ENCODE measurements around the gene DOC2B.

DNA sequence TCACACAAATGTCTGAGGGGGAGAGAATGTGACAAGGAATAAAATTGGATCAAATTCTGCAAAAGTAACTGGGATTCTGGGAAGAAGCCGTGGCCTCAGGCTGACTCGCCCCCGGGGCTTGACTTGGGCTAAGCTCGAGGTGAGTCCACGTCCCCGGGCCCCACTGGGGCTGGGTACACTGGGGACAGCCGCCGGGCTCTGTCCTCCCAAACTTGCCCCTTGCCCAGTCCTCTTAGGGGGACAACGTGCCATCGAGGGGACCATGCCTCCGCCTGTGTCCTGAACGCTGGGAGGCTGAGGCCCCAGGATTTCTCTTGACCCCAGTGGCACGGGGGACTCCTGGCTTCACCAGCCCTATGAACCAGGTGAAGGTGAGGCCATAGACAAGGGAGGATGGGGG lies 21.1 kb downstream of the DOC2B start:
- TF ChIP-seq, protein P1, sequence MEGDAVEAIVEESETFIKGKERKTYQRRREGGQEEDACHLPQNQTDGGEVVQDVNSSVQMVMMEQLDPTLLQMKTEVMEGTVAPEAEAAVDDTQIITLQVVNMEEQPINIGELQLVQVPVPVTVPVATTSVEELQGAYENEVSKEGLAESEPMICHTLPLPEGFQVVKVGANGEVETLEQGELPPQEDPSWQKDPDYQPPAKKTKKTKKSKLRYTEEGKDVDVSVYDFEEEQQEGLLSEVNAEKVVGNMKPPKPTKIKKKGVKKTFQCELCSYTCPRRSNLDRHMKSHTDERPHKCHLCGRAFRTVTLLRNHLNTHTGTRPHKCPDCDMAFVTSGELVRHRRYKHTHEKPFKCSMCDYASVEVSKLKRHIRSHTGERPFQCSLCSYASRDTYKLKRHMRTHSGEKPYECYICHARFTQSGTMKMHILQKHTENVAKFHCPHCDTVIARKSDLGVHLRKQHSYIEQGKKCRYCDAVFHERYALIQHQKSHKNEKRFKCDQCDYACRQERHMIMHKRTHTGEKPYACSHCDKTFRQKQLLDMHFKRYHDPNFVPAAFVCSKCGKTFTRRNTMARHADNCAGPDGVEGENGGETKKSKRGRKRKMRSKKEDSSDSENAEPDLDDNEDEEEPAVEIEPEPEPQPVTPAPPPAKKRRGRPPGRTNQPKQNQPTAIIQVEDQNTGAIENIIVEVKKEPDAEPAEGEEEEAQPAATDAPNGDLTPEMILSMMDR (IDR thresholded peaks at IDR 0.05), result no peak
- TF ChIP-seq POLR2A (IDR thresholded peaks at IDR 0.05), result no peak

All from heart left ventricle (tissue), 13 donors.